LNCaP clone FGC (cell line): ENCODE results near the gene HMGA1.
"Not testable (repeated sequence)": the region's sequence is repeated elsewhere in the genome, so short reads cannot be mapped to it uniquely, and the experiment has no call there.

ENCODE experiments used
- DNase-seq: peaks from one replicate; pipeline ENCODE4 v3.0.0-alpha.2; 2011; ENCODE audit warnings: low read depth
- H3K4me3 ChIP-seq: 2 replicates; pipeline ENCODE4 v1.5.1; 2011; ENCODE audit warnings: mild to moderate bottlenecking, low read depth, low read length, control low read depth
- TF ChIP-seq, protein P1 (sequence below): IDR thresholded peaks from 2 replicates; pipeline ENCODE4 v1.5.1; 2012; ENCODE audit warnings: mild to moderate bottlenecking; ENCODE audit not compliant: control insufficient read depth, insufficient read depth; ENCODE audit errors: extremely low read depth

Gene HMGA1

DNA sequence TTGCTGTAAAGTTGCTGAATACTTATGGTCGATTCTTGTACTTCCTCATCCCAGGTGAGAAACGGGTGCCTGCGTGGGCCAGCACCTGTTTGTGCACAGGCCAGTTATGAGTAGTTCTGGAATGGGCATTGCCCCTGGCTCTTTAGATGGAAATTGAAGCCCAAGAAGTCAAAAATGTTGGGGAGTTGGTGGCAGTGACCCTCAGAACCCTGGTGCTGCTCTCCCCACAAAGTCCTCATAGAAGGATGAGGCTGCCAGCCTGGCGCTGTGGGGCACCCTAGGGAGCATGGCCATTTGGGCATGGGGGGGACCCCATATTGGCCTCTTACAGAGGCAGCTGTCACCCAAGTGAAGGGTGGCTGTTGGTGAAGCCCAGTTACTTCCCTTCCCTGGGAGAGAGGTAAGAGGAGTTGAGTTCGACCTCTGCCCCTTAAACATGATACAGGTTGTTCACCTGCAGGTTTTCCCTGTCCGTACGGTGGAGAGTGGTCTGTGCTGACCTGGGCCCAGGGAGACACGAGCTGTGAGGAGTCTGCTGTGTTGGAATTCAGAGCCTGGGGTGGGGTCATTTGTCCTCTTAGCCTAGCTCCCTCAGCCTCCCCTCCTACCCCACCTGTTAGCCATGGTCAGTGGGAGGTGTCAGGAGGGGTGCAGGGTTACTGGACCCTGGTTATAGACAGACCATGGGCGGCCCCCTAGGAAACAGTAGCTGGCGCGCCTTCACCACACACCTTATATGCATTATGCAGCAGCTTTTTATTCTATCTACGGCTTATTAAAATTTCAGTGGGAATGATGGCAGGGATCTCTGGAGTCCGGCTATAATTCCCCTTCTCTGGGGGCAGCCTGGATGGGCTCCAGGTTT lies 4.9 kb downstream of the HMGA1 start:
- no peak for DNase-seq
- TF ChIP-seq, protein P1, sequence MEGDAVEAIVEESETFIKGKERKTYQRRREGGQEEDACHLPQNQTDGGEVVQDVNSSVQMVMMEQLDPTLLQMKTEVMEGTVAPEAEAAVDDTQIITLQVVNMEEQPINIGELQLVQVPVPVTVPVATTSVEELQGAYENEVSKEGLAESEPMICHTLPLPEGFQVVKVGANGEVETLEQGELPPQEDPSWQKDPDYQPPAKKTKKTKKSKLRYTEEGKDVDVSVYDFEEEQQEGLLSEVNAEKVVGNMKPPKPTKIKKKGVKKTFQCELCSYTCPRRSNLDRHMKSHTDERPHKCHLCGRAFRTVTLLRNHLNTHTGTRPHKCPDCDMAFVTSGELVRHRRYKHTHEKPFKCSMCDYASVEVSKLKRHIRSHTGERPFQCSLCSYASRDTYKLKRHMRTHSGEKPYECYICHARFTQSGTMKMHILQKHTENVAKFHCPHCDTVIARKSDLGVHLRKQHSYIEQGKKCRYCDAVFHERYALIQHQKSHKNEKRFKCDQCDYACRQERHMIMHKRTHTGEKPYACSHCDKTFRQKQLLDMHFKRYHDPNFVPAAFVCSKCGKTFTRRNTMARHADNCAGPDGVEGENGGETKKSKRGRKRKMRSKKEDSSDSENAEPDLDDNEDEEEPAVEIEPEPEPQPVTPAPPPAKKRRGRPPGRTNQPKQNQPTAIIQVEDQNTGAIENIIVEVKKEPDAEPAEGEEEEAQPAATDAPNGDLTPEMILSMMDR = no peak
- no peak overlapping the region for H3K4me3 ChIP-seq

DNA sequence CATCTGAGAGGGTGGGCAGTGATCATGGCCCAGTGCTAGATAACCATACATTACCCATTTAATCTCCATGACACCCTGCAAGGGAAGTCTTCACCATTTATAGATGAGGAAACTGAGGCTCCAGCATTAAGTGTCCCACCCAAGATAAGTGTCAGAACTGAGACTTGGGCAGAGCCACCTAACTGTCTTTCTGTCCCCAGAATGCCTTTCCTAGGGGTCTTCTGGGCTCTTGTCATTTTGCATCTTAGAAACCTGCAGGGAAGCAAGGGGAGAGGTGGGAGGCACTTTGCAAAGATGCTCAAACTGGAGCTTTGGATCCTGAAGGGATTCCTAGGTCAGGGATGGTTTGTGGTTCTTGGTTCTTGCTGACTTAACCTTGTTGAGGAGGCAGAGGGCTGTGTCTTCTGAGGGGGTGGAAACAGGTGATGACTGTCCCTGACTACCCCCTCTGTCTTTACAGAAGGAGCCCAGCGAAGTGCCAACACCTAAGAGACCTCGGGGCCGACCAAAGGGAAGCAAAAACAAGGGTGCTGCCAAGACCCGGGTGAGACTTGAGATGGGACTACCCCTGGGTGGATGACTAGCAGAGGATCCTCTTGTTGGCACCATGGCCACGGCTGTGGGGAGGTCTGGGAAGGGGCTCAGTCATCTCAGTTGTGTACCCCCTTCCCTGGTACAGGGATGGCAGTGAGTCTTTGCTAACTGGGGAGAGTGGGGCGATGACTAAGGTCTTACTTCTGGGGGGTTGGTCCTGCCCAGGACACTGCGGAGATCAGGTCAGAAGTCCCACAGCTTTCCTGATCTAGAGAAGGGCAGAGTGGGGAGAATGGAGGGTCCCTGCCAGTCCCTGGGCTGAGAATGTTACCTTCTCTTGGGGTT lies 5.8 kb downstream of the HMGA1 start:
- DNase-seq = no peak
- TF ChIP-seq, protein P1 = no peak
- no peak overlapping the region for H3K4me3 ChIP-seq

DNA sequence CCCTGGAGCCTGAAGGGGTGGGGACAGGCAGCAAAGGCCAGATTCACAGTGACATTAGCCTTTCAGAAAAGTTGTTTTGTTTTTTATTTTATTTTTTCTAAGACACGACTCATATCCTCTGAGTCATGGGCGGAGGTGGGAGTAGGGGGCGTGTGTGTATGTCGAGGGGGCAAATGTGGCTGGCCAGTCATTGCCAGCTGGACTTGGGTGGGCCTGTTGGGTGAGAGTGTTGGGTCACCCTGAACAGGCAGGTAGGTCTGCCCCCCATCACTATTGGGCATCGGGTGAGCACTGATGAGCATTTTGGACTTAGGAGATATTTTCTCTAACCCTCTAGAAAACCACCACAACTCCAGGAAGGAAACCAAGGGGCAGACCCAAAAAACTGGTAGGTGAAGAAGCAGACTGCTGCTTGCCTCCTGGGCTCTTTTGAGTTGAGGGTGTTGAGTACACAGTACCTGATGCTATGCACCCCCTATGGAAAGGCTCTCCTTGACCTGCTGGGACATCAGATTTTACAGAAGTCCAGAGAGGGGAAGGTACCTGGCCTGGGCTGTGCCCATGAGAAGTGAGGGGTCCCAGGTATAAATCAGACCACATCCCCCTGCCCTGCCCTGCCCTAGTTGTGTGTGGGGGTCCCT lies 6.6 kb downstream of the HMGA1 start:
- no peak overlapping the region for H3K4me3 ChIP-seq
- no peak for DNase-seq

DNA sequence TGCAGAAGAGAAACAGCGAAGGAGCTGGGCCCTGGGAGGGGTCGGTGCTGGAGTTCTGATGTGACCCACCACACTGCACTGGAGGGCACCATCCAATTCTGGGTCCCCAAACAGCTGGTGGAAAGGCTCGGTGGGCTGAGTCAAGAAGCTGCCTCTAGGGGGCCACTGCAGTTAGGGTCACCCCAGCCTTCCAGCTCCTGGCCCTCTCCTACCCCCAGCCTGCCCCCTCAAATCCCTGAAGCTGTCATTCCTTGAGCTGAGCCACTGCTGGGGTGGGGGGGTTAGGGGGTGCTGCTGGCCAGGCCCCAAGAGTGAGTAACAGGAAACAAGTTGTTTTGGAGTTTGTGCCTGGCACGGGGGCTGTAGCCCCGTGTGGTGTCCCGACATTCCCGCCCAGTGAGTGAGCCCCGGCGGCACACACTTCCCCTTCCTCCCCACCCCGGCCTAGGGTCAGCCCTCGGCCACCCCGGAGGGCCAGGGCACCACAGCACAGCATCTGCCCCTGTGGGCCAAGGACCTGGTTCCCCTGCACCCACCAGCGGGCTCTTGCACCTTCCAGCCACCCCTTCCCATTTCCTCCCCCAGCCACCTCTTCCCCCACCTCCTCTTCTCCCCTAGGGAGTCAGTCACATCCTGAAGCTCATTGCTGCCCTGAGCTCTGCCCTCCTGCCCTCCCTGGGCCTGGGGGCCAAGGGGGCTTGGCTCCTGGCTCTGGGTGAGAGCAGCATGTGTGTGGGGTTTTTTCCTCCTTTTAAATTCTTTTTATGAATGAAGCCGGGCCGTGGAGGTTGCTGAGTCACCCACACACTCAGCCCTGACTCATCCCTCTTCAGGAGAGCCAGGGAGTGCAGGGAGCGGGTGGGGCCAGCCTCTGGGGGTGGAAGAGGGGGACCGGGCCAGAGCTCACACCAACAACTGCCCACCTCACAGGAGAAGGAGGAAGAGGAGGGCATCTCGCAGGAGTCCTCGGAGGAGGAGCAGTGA lies 7.5 kb downstream of the HMGA1 start:
- no peak for DNase-seq
- TF ChIP-seq, protein P1 = no peak

More for the DNA sequence above, 6.6 kb downstream of the HMGA1 start:
- TF ChIP-seq, protein P1 = no peak

DNA sequence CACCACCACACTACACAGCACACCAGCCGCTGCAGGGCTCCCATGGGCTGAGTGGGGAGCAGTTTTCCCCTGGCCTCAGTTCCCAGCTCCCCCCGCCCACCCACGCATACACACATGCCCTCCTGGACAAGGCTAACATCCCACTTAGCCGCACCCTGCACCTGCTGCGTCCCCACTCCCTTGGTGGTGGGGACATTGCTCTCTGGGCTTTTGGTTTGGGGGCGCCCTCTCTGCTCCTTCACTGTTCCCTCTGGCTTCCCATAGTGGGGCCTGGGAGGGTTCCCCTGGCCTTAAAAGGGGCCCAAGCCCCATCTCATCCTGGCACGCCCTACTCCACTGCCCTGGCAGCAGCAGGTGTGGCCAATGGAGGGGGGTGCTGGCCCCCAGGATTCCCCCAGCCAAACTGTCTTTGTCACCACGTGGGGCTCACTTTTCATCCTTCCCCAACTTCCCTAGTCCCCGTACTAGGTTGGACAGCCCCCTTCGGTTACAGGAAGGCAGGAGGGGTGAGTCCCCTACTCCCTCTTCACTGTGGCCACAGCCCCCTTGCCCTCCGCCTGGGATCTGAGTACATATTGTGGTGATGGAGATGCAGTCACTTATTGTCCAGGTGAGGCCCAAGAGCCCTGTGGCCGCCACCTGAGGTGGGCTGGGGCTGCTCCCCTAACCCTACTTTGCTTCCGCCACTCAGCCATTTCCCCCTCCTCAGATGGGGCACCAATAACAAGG lies 8.5 kb downstream of the HMGA1 start:
- not testable (repeated sequence) for DNase-seq, H3K4me3 ChIP-seq

More for the DNA sequence above, 7.5 kb downstream of the HMGA1 start:
- no peak overlapping the region for H3K4me3 ChIP-seq

DNA sequence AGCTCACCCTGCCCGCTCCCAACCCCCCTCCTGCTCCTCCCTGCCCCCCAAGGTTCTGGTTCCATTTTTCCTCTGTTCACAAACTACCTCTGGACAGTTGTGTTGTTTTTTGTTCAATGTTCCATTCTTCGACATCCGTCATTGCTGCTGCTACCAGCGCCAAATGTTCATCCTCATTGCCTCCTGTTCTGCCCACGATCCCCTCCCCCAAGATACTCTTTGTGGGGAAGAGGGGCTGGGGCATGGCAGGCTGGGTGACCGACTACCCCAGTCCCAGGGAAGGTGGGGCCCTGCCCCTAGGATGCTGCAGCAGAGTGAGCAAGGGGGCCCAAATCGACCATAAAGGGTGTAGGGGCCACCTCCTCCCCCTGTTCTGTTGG lies 9.1 kb downstream of the HMGA1 start:
- not testable (repeated sequence) for H3K4me3 ChIP-seq, DNase-seq

DNA sequence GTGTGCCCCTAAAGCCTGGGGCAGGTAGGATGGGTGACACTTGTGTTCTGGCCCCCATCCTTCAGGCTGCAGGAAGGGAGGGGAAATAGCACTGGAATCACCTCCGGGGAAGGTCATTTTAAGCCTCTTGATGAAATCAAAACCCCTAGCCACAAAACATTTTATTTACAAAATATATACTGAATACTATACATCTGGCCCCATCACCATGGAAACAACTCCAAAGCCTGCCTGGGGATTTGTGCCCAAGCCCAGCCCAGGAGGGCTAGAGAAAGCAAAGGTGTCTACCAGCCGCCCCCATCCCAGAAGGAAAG lies 9.5 kb downstream of the HMGA1 start:
- no peak for DNase-seq
- TF ChIP-seq, protein P1 = no peak
- no peak overlapping the region for H3K4me3 ChIP-seq
